ENCODE results near the gene NHLH1.

NHLH1 gene

GRCh38 chr1:160330119-160330518 is 36.8 kb upstream of the NHLH1 start:
- Histone ChIP-seq H3K4me1 (ENCODE audit: insufficient read depth, poor library complexity, severe bottlenecking) (no peaks in the 10 kb centered on the region), H3K9me3 (ENCODE audit: severe bottlenecking) (no peaks in the 10 kb centered on the region), H3K36me3 (ENCODE audit: low read depth) (peaks cover 99% of the 10 kb centered on the region), H3K27me3 (ENCODE audit: insufficient read depth, poor library complexity, severe bottlenecking) (no peaks in the 10 kb centered on the region), H3K4me3 (ENCODE audit: severe bottlenecking) (no peak overlapping the region), H3K27ac (ENCODE audit: poor library complexity, severe bottlenecking) (no peak overlapping the region)
- no peak for TF ChIP-seq CTCF (IDR thresholded peaks at IDR 0.05; ENCODE audit: poor library complexity, severe bottlenecking)
- ATAC-seq (ENCODE audit: low read depth): no peak; the same call in 2 of the 3 replicates
- DNase-seq (ENCODE audit: low spot score): no peak

DNA sequence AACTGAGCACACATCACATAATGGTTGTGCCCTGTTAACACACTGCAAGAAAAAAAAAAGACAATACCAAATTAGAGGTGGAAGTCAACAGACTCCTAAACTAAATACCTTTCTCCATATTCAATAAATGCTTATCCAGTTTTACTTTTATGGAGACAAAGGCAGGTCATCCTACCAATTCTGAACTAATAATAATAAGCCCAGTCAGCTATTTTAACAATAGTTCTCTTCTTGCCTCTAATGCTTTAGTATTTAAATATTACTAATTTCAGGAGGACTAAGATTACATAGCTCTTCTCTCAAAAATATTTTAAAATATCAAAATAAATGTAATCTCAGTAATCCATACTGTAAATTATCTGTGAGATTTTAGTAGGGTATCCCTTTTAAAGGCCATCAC is 34.4 kb upstream of the NHLH1 start:
- DNase-seq (ENCODE audit: low spot score) (no peak), ATAC-seq (ENCODE audit: low read depth) (no peak)
- no peak overlapping the region for H3K27ac ChIP-seq (ENCODE audit: poor library complexity, severe bottlenecking)
- H3K36me3 ChIP-seq (ENCODE audit: low read depth): peaks cover 97% of the 10 kb centered on the region
- no peak for TF ChIP-seq CTCF (IDR thresholded peaks at IDR 0.05; ENCODE audit: poor library complexity, severe bottlenecking)
- H3K9me3 ChIP-seq (ENCODE audit: severe bottlenecking): no peaks in the 10 kb centered on the region
- H3K4me1 ChIP-seq (ENCODE audit: insufficient read depth, poor library complexity, severe bottlenecking): no peaks in the 10 kb centered on the region
- no peaks in the 10 kb centered on the region for H3K27me3 ChIP-seq (ENCODE audit: insufficient read depth, poor library complexity, severe bottlenecking)
- no peak overlapping the region for H3K4me3 ChIP-seq (ENCODE audit: severe bottlenecking)

GRCh38 chr1:160338580-160338979 is 28.3 kb upstream of the NHLH1 start:
- Histone ChIP-seq H3K27ac (ENCODE audit: poor library complexity, severe bottlenecking) (no peak overlapping the region), H3K9me3 (ENCODE audit: severe bottlenecking) (no peaks in the 10 kb centered on the region), H3K27me3 (ENCODE audit: insufficient read depth, poor library complexity, severe bottlenecking) (no peaks in the 10 kb centered on the region), H3K36me3 (ENCODE audit: low read depth) (peaks cover 79% of the 10 kb centered on the region), H3K4me1 (ENCODE audit: insufficient read depth, poor library complexity, severe bottlenecking) (peaks cover 8% of the 10 kb centered on the region), H3K4me3 (ENCODE audit: severe bottlenecking) (no peak overlapping the region)
- DNase-seq (ENCODE audit: low spot score): no peak
- ATAC-seq (ENCODE audit: low read depth): no peak
- no peak for TF ChIP-seq CTCF (IDR thresholded peaks at IDR 0.05; ENCODE audit: poor library complexity, severe bottlenecking)

DNA sequence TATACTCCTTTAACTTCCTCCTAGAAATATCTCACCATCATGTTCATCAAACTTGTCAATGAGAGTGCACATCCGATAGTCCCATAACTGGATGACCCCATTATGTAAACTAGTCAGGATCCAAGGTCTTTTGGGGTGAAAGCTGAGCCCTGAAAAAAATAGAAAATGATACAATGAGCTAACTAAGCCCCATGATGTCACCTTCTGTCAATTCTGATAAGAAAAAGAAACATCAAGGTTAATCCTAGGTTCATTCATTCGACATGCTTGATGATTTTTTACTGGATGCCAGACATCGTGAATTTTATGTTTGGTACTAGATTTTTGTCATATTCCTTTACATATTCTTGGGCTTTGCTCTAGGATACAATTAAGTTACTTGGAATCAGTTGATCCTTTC is 26.7 kb upstream of the NHLH1 start:
- Histone ChIP-seq H3K36me3 (ENCODE audit: low read depth) (peaks cover 72% of the 10 kb centered on the region), H3K27me3 (ENCODE audit: insufficient read depth, poor library complexity, severe bottlenecking) (no peaks in the 10 kb centered on the region), H3K4me3 (ENCODE audit: severe bottlenecking) (no peak overlapping the region), H3K27ac (ENCODE audit: poor library complexity, severe bottlenecking) (no peak overlapping the region), H3K9me3 (ENCODE audit: severe bottlenecking) (no peaks in the 10 kb centered on the region), H3K4me1 (ENCODE audit: insufficient read depth, poor library complexity, severe bottlenecking) (peaks cover 8% of the 10 kb centered on the region)
- DNase-seq (ENCODE audit: low spot score) (no peak), ATAC-seq (ENCODE audit: low read depth) (no peak)
- no peak for TF ChIP-seq CTCF (IDR thresholded peaks at IDR 0.05; ENCODE audit: poor library complexity, severe bottlenecking)

DNA sequence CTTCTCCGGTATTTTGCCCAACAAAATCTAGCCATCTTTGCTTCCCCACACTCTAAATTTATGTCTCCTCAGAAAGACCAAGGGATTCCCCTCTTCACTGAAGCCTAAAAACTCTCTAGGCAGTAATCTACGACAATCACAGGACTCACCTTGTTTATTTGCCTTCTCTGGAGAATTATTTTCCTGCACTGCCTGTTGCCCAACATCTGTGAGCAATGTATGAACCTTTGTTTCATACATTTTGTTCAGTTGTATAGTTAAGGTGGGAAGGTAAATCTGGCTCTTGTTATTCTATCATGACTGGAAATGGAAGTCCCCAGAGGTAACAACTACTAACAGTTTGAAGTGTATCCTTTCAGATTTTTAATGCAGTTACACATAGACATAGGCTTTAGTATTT is 26.0 kb upstream of the NHLH1 start:
- ATAC-seq (ENCODE audit: low read depth): no peak
- Histone ChIP-seq H3K27ac (ENCODE audit: poor library complexity, severe bottlenecking) (no peak overlapping the region), H3K4me3 (ENCODE audit: severe bottlenecking) (no peak overlapping the region), H3K27me3 (ENCODE audit: insufficient read depth, poor library complexity, severe bottlenecking) (no peaks in the 10 kb centered on the region), H3K36me3 (ENCODE audit: low read depth) (peaks cover 74% of the 10 kb centered on the region), H3K9me3 (ENCODE audit: severe bottlenecking) (no peaks in the 10 kb centered on the region), H3K4me1 (ENCODE audit: insufficient read depth, poor library complexity, severe bottlenecking) (peaks cover 8% of the 10 kb centered on the region)
- no peak for TF ChIP-seq CTCF (IDR thresholded peaks at IDR 0.05; ENCODE audit: poor library complexity, severe bottlenecking)
- DNase-seq (ENCODE audit: low spot score): no peak
